Endodermal cell (in vitro differentiated cells): ENCODE results near the gene SLC35F1. TPM values are rescaled to one million over a fixed set of nuclear protein-coding genes. Genes with fewer than 3 reads are reported as not detected.

Experiments
- DNase-seq: peaks from one replicate; pipeline ENCODE4 v3.0.0-alpha.2; 2017
- H3K27ac ChIP-seq: 2 replicates; pipeline ENCODE4 v1.5.1; 2013; ENCODE audit warnings: mild to moderate bottlenecking, low read depth, low read length, moderate library complexity
- H3K27me3 ChIP-seq: 2 replicates; pipeline ENCODE4 v1.6.1; 2013; ENCODE audit warnings: mild to moderate bottlenecking, low read length, moderate library complexity; ENCODE audit not compliant: insufficient read depth, control insufficient read depth, poor library complexity, severe bottlenecking
- H3K36me3 ChIP-seq: 2 replicates; pipeline ENCODE4 v1.7.0; 2013; ENCODE audit warnings: mild to moderate bottlenecking, low read length, moderate library complexity; ENCODE audit not compliant: control insufficient read depth, insufficient read depth
- H3K4me1 ChIP-seq: one replicate; pipeline ENCODE4 v1.7.0; 2013; ENCODE audit warnings: low read length; ENCODE audit not compliant: control insufficient read depth, insufficient read depth
- H3K4me3 ChIP-seq: 2 replicates; pipeline ENCODE4 v1.5.1; 2013; ENCODE audit warnings: mild to moderate bottlenecking, low read length, moderate library complexity
- H3K9ac ChIP-seq: 2 replicates; pipeline ENCODE4 v1.6.1; 2013; ENCODE audit warnings: mild to moderate bottlenecking, low read length, moderate library complexity; ENCODE audit not compliant: poor library complexity, severe bottlenecking; ENCODE audit errors: extremely low read depth
- H3K9me3 ChIP-seq: 2 replicates; pipeline ENCODE4 v1.6.1; 2013; ENCODE audit warnings: mild to moderate bottlenecking, low read length, moderate library complexity; ENCODE audit not compliant: control insufficient read depth
- H3K27ac Mint-ChIP-seq: 2 replicates; pipeline ENCODE4 v1.8.0; 2020; ENCODE audit warnings: mixed read lengths
- H3K27me3 Mint-ChIP-seq: 2 replicates; pipeline ENCODE4 v1.8.0; 2021; ENCODE audit warnings: mild to moderate bottlenecking, mixed read lengths; ENCODE audit not compliant: insufficient read depth
- H3K36me3 Mint-ChIP-seq: 2 replicates; pipeline ENCODE4 v1.8.0; 2020; ENCODE audit warnings: low read depth, mixed read lengths
- H3K4me1 Mint-ChIP-seq: 2 replicates; pipeline ENCODE4 v1.8.0; 2020; ENCODE audit warnings: mixed read lengths
- H3K4me3 Mint-ChIP-seq: 2 replicates; pipeline ENCODE4 v1.8.0; 2020; ENCODE audit warnings: mild to moderate bottlenecking, moderate library complexity, mixed read lengths
- H3K9me3 Mint-ChIP-seq: 2 replicates; pipeline ENCODE4 v1.8.0; 2020; ENCODE audit warnings: mild to moderate bottlenecking, mixed read lengths
- CTCF ChIP-seq: fragments of 200-600 bp; sonication (generic); conservative IDR thresholded peaks from 2 replicates; pipeline ENCODE4 v1.5.0; 2021; ENCODE audit warnings: antibody characterized with exemption, mild to moderate bottlenecking
- WGBS, 2 experiments: methylation state at CpG; one replicate each; pipeline versions ENCODE4 v1.1.5 to v1.1.7; 2013; ENCODE audit warnings: missing lambda C conversion rate in 2 of 2, mixed read lengths in 1 of 2; ENCODE audit not compliant: insufficient coverage in 1 of 2, insufficient read length in 1 of 2; 5-methylcytosine and 5-hydroxymethylcytosine counted together
- total RNA-seq, 2 donors: library from RNA; stranded (reverse); fragmentation: NEBNext Ultra II Directional in 1 of 2; extraction: Animal tissue kit (Norgen Biotek cat#: 25700) in 1 of 2; gene quantifications; 2 replicates in 1 of 2; 3 replicates in 1 of 2; pipeline ENCODE4 v1.2.1, GENCODE V29; 2021

SLC35F1 gene
- total RNA-seq, 2 donors from 2014 or later: 6.7 to 12.8 TPM

- Mint-ChIP-seq H3K27ac (no peak overlapping the region), H3K9me3 (peaks cover 3% of the 10 kb centered on the region), H3K4me3 (no peak overlapping the region), H3K4me1 (peaks cover 4% of the 10 kb centered on the region), H3K27me3 (no peaks in the 10 kb centered on the region), H3K36me3 (no peaks in the 10 kb centered on the region)
- Histone ChIP-seq H3K4me3 (no peak overlapping the region), H3K36me3 (no peaks in the 10 kb centered on the region), H3K27me3 (no peaks in the 10 kb centered on the region), H3K4me1 (no peaks in the 10 kb centered on the region), H3K9ac (no peak overlapping the region), H3K9me3 (no peaks in the 10 kb centered on the region), H3K27ac (no peak overlapping the region)
- no peak for DNase-seq
- no peak for TF ChIP-seq CTCF
- 97% methylated on average over 2 of the region's 2 CpGs; no CpG with 5 or more reads in 1 of the 2 experiments for WGBS, 2 experiments
Observed at GRCh38 chr6:118353564-118353963, 446.5 kb downstream of the SLC35F1 start.

GRCh38 chr6:118354641-118355040 lies 447.6 kb downstream of the SLC35F1 start:
- Histone ChIP-seq H3K36me3 (no peaks in the 10 kb centered on the region), H3K27ac (no peak overlapping the region), H3K4me3 (no peak overlapping the region), H3K9me3 (no peaks in the 10 kb centered on the region), H3K9ac (no peak overlapping the region), H3K4me1 (no peaks in the 10 kb centered on the region), H3K27me3 (no peaks in the 10 kb centered on the region)
- no peak for DNase-seq
- WGBS, 2 experiments: 92 to 96% methylated on average over 2 of the region's 2 CpGs
- no peak overlapping the region for H3K27ac Mint-ChIP-seq
- no peaks in the 10 kb centered on the region for H3K36me3 Mint-ChIP-seq
- no peak for TF ChIP-seq CTCF
- no peaks in the 10 kb centered on the region for H3K4me1 Mint-ChIP-seq
- H3K9me3 Mint-ChIP-seq: peaks cover 3% of the 10 kb centered on the region
- no peaks in the 10 kb centered on the region for H3K27me3 Mint-ChIP-seq
- no peak overlapping the region for H3K4me3 Mint-ChIP-seq

GRCh38 chr6:118356054-118356453 lies 449.0 kb downstream of the SLC35F1 start:
- H3K4me1 Mint-ChIP-seq: no peaks in the 10 kb centered on the region
- no peaks in the 10 kb centered on the region for H3K27me3 Mint-ChIP-seq
- H3K27ac ChIP-seq: no peak overlapping the region
- H3K9me3 Mint-ChIP-seq: peaks cover 3% of the 10 kb centered on the region
- H3K36me3 ChIP-seq: no peaks in the 10 kb centered on the region
- no peak overlapping the region for H3K4me3 Mint-ChIP-seq
- no peak overlapping the region for H3K4me3 ChIP-seq
- no peak for DNase-seq
- no peak for TF ChIP-seq CTCF
- H3K27me3 ChIP-seq: no peaks in the 10 kb centered on the region
- no peak overlapping the region for H3K27ac Mint-ChIP-seq
- H3K9me3 ChIP-seq: no peaks in the 10 kb centered on the region
- no peaks in the 10 kb centered on the region for H3K4me1 ChIP-seq
- WGBS, 2 experiments: 87 to 100% methylated on average over 1 of the region's 1 CpG
- no peaks in the 10 kb centered on the region for H3K36me3 Mint-ChIP-seq
- no peak overlapping the region for H3K9ac ChIP-seq
